Esophagus muscularis mucosa (tissue), 3 donors: ENCODE measurements around the gene PTPRN2.

Experiments used
- POLR2A ChIP-seq: fragments of 450-650 bp; IDR thresholded peaks from one replicate; pipeline ENCODE4 v1.6.1; 2017; ENCODE audit warnings: antibody characterized with exemption, moderate library complexity, mild to moderate bottlenecking, low read depth
- TF ChIP-seq, protein P1 (sequence below), 3 experiments: fragments of 200-600 bp in 2 of 3; fragments of 450-650 bp in 1 of 3; sonication (generic) in 2 of 3; IDR thresholded peaks; one replicate each; pipeline ENCODE4 v1.5.1; 2017 to 2019; ENCODE audit warnings: antibody characterized with exemption in 3 of 3, mild to moderate bottlenecking in 2 of 3, moderate library complexity in 1 of 3

DNA sequence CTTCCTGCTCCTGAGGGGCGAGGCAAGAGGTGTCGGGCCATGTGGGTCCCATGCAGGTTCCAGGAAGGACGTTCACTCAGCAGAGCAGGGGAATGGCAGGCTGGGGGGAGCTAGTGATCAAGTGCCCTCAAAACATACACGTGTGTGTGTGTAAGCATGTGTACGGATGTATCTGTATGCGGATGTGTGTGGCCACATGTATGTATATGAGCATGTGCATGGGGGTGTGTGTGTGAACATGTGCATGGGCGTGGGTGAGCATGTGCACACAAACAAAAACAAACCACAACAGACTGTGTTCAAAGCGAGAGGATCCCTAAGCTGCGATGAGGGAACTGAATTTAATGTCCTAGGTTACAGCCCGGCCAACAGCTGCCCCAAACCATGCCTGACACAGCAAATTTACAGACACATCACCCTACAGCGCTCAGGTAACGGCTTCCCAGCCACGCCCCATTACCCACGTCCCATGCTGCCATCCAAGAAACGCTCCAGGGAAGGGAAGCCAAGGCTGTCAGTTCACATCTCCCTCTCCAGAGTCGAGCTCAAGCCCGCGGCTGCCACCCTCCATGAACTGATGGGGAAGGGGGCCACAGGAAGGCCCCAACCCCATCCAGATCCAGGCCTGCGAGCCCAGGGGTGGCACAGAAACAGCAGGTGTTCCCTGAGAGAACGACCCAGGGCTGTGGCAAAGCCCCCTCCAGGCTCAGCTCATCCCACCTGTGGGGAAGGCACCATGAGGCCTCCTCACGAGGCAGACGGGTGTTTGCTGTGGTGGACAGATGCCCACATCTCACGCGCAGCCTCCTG, 56.6 kb downstream of the PTPRN2 start:
- no peak for TF ChIP-seq POLR2A
- TF ChIP-seq, protein P1, sequence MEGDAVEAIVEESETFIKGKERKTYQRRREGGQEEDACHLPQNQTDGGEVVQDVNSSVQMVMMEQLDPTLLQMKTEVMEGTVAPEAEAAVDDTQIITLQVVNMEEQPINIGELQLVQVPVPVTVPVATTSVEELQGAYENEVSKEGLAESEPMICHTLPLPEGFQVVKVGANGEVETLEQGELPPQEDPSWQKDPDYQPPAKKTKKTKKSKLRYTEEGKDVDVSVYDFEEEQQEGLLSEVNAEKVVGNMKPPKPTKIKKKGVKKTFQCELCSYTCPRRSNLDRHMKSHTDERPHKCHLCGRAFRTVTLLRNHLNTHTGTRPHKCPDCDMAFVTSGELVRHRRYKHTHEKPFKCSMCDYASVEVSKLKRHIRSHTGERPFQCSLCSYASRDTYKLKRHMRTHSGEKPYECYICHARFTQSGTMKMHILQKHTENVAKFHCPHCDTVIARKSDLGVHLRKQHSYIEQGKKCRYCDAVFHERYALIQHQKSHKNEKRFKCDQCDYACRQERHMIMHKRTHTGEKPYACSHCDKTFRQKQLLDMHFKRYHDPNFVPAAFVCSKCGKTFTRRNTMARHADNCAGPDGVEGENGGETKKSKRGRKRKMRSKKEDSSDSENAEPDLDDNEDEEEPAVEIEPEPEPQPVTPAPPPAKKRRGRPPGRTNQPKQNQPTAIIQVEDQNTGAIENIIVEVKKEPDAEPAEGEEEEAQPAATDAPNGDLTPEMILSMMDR (IDR thresholded peaks at IDR 0.05) = no peak
